Activated T-cell treated with anti-CD3 and anti-CD28 coated beads, Interleukin-2, amount 50 U/mL, for 72 hours (primary cell): ENCODE results near the gene OR2A42. TPM values are rescaled to one million over a fixed set of nuclear protein-coding genes. Genes with fewer than 3 reads are reported as not detected.
"Not testable (repeated sequence)": the region's sequence is repeated elsewhere in the genome, so short reads cannot be mapped to it uniquely, and the experiment has no call there.

ENCODE experiments used
- ATAC-seq, 2 donors: fragments of 150-1000 bp; cut with Tn5 transposase; replicated peaks in 1 of 2; 2 replicates each; pipeline ENCODE4 v1.10.0; 2021; ENCODE audit warnings: moderate library complexity in 2 of 2, mild to moderate bottlenecking in 1 of 2
- DNase-seq, 2 donors: peaks; one replicate each; pipeline ENCODE4 v3.0.0; 2021 to 2022; ENCODE audit warnings: mixed read lengths in 1 of 2
- H3K27ac Mint-ChIP-seq: one replicate; pipeline ENCODE4 v1.8.0; 2022; ENCODE audit warnings: mild to moderate bottlenecking, moderate library complexity, mixed read lengths
- H3K27me3 Mint-ChIP-seq: one replicate; pipeline ENCODE4 v1.8.0; 2022; ENCODE audit warnings: low read depth, mixed read lengths
- H3K36me3 Mint-ChIP-seq, 2 donors: one replicate each; pipeline ENCODE4 v1.8.0; 2022; ENCODE audit warnings: mixed read lengths in 2 of 2, mild to moderate bottlenecking in 1 of 2; ENCODE audit not compliant: insufficient read depth in 2 of 2
- H3K4me1 Mint-ChIP-seq: one replicate; pipeline ENCODE4 v1.8.0; 2022; ENCODE audit warnings: low read depth, mixed read lengths
- H3K4me3 Mint-ChIP-seq, 2 donors: one replicate each; pipeline ENCODE4 v1.8.0; 2022; ENCODE audit warnings: mild to moderate bottlenecking in 2 of 2, mixed read lengths in 2 of 2, moderate library complexity in 2 of 2
- H3K9me3 Mint-ChIP-seq, 2 donors: one replicate each; pipeline ENCODE4 v1.8.0; 2022; ENCODE audit warnings: mixed read lengths in 2 of 2
- total RNA-seq, 2 donors: library from RNA; stranded (reverse); gene quantifications; one replicate each; pipeline ENCODE4 v1.2.3, GENCODE V29; 2022

OR2A42 gene
- total RNA-seq, 2 donors from 2014 or later: not detected

DNA sequence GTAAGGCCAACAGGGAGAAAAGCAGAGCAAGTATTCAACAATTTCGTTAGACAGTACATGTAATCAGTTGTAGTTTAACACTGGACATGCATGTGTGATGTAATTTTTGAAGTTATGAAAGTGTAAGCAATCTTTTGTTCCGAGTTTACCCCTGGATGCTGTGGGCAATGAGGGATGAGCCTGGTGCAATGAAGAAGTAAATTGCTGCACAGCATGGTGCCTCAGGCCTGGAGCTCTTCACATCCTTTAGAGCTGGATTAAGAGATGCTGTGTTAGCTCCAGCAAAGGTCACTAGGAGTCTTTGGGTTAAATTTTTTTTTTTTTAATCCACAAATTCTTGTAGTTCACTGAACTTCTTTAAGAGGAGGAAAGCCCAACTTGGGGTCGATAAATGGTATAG, 36.3 kb downstream of the OR2A42 start:
- not testable (repeated sequence) for H3K9me3 Mint-ChIP-seq, H3K4me3 Mint-ChIP-seq, H3K27ac Mint-ChIP-seq, ATAC-seq, H3K36me3 Mint-ChIP-seq, H3K4me1 Mint-ChIP-seq, H3K27me3 Mint-ChIP-seq, DNase-seq

DNA sequence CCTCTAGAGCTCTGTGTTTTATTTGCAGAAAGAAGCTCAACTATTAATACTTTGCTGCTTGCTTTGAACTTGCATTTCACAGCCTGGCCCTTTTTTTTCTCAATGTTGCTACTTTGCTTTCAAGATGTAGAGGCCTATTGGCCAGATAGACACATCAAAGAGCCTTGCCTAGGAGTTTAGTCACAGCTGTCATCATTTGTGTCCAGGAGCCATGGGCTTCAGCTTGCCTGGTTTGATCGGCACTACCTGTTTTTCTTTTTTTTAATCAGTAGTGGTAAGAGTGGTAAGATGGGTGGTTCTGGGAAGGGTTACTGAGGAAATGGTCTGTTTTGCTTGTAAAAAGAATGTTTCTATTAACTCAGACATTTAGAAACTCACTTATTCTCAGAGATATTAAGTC, 37.4 kb downstream of the OR2A42 start:
- not testable (repeated sequence) for H3K4me3 Mint-ChIP-seq, H3K27me3 Mint-ChIP-seq, H3K27ac Mint-ChIP-seq, DNase-seq, H3K36me3 Mint-ChIP-seq, H3K4me1 Mint-ChIP-seq, H3K9me3 Mint-ChIP-seq
- peak; percentile 94 to 96 for ATAC-seq

DNA sequence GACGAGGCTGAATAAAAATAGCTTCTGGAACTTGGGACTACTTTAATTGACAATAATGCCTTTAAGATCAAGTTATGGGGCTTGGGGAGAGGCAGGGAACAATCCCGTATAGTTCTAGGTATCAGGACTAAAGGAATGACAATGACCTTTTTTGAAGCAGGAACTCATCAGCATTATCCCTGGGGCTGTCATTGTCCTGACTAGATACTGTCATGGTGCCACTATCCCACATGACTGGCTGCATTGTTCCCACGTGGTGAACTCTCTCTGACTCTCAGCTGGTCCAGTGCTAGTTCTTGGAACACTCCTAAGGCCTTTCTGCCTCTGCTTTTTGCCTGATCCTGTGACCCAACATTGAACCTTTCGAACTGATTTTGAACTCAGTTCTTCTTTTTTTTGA, 40.5 kb downstream of the OR2A42 start:
- H3K27ac Mint-ChIP-seq, H3K27me3 Mint-ChIP-seq, H3K9me3 Mint-ChIP-seq, DNase-seq, H3K4me3 Mint-ChIP-seq, H3K36me3 Mint-ChIP-seq, ATAC-seq, H3K4me1 Mint-ChIP-seq: not testable (repeated sequence)

DNA sequence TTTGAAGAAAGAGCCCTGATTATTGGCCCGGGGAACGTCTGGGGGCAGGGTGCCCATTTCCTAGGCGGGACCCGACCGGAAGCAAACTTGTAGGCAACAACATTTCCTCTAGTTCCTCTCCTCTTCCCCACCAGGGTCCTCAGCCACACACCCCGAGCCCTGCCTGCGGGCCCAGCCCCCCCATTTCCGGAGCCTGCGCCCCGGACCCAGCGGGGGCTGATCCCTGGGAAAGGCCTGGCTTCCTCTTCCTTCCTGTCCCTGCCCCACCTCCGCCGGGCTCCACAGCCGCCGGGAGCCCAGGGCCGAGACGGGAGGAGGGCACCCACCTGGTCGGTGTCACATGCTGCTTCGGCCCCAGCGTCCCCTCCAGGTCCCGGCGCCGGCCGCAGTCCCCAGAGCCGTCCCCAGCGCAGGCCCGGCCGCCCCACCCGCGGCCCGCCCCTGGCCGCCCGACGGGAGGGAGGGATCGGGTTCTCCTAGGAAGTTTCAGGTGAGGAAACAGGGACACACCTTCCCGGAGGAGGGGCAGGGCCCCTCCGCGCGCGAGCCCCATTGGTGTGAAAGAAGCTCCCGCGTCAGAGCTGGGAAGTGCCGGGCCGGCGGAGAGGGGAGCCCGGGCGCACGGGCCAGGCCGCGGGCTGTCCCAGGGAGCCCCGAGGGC, 44.1 kb downstream of the OR2A42 start, which contains the start of gene ARHGEF35:
Gene ARHGEF35 (minus strand): TSS at position 622 of the 661 bp plus-strand sequence. CDS start 7,450 bp downstream, outside the sequence.
- not testable (repeated sequence) for H3K4me1 Mint-ChIP-seq, H3K9me3 Mint-ChIP-seq, H3K36me3 Mint-ChIP-seq, H3K27ac Mint-ChIP-seq, H3K27me3 Mint-ChIP-seq
- H3K4me3 Mint-ChIP-seq: peak within 1 kb of the TSS; percentile 60 to 65
- peak; percentile 77 to 81 for ATAC-seq
- peak; percentile 6 for DNase-seq

DNA sequence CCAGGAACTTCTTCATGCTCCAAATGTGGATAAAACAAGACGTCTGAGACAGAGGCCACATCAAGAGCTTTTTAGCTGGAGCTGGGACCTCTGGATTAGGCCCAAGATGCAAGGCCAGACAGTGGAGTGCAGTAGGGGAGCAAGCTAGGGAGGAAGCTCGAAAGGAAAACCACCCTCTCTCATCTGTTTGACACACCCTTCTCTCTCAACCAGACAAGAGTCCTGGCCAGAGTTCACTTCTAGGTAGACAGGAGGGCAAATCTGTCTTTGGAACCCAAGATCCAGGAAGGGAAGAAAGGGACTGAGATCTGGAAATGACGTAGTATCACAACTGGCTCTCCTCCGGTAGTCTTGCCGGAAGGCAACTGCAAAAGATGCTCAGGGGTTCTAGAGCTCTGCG, 45.0 kb downstream of the OR2A42 start:
- not testable (repeated sequence) for DNase-seq, H3K9me3 Mint-ChIP-seq, H3K4me3 Mint-ChIP-seq, ATAC-seq, H3K4me1 Mint-ChIP-seq, H3K36me3 Mint-ChIP-seq, H3K27ac Mint-ChIP-seq, H3K27me3 Mint-ChIP-seq

DNA sequence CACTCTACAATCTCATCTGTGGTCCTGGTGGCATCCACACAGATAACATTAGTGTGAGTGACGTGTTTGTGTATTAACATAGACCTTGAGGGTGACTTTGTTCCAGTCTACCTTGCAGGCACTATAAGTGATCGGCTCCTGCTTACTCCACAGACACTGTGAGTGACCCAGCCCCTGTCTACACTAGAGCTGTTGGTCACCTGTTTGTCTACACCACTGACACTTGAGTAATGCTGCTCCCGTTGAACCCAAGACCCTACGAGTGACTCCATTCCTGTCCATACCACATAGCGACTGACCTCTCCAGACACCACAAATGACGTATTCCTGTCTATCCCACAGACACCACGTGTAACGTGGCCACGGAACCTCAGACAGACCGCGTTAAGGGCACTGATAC, 45.6 kb downstream of the OR2A42 start:
- not testable (repeated sequence) for H3K4me1 Mint-ChIP-seq, H3K4me3 Mint-ChIP-seq, ATAC-seq, H3K36me3 Mint-ChIP-seq, H3K9me3 Mint-ChIP-seq, DNase-seq, H3K27me3 Mint-ChIP-seq, H3K27ac Mint-ChIP-seq

DNA sequence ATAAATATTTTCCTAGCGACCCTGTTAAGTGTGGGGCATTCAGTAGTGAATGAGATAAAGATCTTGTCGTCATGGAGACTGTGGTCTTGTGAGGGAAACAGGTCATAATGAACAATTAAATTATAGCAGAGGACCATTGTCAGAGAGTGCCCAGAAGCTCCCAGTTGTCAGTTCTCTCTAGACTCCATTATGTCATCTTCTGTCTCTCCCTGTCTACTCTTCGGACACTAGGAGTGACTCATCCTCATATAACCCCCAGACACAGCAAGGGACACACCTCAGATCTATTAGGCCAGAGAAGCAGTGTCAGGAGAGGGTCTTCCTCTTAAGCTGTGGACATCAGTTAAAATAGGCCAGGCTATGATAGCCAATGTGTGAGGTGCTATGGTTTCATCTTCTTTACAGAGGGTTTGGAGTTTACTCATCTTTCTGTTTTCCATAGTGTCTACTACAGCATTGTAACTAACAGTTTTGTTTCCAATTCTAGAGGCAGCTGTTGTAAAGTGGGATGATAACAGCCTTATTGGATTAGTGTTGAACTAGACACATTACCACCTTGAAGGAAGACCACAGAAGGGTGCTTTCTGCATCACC, 50.7 kb downstream of the OR2A42 start:
- H3K9me3 Mint-ChIP-seq, H3K27ac Mint-ChIP-seq, H3K27me3 Mint-ChIP-seq, DNase-seq, H3K4me1 Mint-ChIP-seq, H3K36me3 Mint-ChIP-seq, H3K4me3 Mint-ChIP-seq: not testable (repeated sequence)
- peak in 1 of 2 donors; percentile 62 for ATAC-seq

DNA sequence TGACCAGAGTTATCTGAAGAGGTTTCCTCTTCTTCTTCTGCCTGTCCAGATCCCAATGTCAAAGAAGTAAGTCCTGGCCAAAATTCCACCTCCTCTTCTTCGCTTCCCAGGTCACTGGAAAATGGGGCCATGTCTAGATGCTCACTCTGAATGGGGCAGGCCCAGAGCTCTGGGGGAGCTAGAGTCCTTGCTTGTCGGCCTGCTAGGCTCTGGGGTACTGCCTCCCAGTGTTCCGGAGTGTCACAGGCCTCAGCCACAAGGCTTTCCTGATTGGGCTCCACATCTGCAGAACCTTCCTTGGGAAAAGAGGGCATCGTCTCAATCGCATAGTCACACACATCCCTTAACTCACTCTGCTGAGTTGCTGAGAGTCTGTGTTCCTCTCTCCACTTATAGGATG, 51.6 kb downstream of the OR2A42 start:
- not testable (repeated sequence) for H3K36me3 Mint-ChIP-seq, H3K4me3 Mint-ChIP-seq, H3K27me3 Mint-ChIP-seq, ATAC-seq, H3K4me1 Mint-ChIP-seq, DNase-seq, H3K9me3 Mint-ChIP-seq, H3K27ac Mint-ChIP-seq

DNA sequence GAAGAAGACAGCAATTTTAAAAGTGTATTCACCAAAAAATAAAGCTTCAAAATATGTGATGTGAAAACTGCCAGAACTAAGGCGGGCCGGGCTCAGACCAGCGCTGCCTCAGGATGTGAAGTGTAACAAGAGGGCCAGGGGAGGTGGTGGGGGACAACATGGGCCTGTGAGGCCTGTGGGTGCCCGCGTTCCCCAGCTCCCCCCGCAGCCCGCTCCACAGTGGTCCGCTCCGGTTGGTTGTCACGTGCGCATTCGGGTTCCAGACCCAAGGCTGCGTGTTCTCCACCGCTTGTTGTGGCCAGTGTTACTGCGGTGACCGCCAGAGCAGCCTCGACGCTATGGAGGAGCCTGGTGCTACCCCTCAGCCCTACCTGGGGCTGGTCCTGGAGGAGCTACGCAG, 56.2 kb downstream of the OR2A42 start, which contains the start of gene CTAGE4:
Gene CTAGE4 (plus strand): TSS at position 301 of the 400 bp plus-strand sequence. CDS start 38 bp downstream, at position 339.
- ATAC-seq, H3K4me3 Mint-ChIP-seq, H3K4me1 Mint-ChIP-seq, H3K27me3 Mint-ChIP-seq, H3K9me3 Mint-ChIP-seq, H3K36me3 Mint-ChIP-seq, DNase-seq, H3K27ac Mint-ChIP-seq: not testable (repeated sequence)

DNA sequence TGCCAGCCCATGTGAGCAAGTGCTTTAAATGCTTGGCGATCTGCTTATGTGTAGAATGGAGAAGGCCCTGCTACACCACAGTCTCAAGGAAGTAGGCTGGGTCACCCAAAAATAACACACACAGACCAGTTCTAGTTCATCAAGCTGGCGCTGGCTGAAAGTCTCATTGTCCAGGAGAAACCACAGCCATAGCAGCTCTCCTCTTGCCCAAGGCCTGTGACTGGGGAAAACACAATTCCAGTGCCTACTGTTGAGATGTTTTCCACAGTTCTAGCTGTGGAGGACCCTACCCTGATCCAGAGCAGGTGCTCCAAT, 60.3 kb downstream of the OR2A42 start:
- H3K4me3 Mint-ChIP-seq, H3K27ac Mint-ChIP-seq, DNase-seq, ATAC-seq, H3K4me1 Mint-ChIP-seq, H3K36me3 Mint-ChIP-seq, H3K27me3 Mint-ChIP-seq, H3K9me3 Mint-ChIP-seq: not testable (repeated sequence)

DNA sequence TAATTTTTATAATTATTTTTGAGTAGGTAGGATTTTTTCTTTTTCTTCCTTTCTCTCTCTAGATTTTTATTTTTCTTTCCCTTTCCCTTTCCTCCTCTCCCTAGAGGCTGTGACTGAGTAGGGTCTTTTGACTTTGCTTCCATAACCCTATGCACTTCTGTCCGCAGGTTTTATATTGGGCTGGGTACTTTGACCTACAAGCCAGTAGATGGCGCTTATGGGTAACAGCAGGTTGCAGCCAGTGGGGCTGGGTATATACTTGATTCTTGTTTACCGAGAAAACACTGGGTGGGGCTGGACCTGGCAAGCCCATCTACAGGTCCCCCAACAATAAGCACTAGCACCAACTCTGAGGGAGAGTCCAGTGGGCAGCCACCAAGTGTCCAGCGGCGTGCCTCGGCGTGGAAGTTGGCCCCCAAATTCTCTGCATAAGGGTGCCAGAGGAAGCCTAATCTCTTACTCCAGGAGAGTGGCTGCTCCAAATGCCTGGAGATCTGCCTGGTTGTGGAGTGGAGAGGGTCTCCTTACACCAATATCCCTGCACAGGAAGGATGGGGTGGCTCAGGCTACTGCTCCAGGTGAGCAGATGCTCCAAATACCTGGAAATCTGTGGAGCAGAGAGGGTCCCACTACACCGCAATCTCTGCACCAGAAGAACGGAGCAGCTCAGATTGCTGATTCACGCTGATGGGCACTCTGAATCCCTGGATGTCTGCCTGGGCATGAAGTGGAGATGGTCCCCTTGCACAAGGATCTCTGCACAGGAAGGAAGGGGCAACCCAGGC, 60.8 kb downstream of the OR2A42 start:
- DNase-seq (peak; percentile 12 to 21), ATAC-seq (peak; percentile 67 to 86)
- H3K9me3 Mint-ChIP-seq, H3K27me3 Mint-ChIP-seq, H3K27ac Mint-ChIP-seq, H3K36me3 Mint-ChIP-seq, H3K4me3 Mint-ChIP-seq, H3K4me1 Mint-ChIP-seq: not testable (repeated sequence)
